ENCODE measurements around the gene FAM81A. TPM values are rescaled to one million over a fixed set of nuclear protein-coding genes. Genes with fewer than 3 reads are reported as not detected.

The FAM81A gene
- total and polyA plus RNA-seq, 5 experiments from 2014 or later, result 0.14 to 0.21 TPM; not detected in 3

- H3K27ac Mint-ChIP-seq, result peak overlapping the region in 1 of 10 donors; percentile 24
- POLR2A ChIA-PET, result no interaction called here
- peak overlapping the region; percentile 79 to 92 (median 88) for H3K4me3 Mint-ChIP-seq
- H3K9me3 Mint-ChIP-seq, result no peaks in the 10 kb centered on the region
- H3K27me3 Mint-ChIP-seq, result peaks cover 34 to 52% (median 38%) of the 10 kb centered on the region in 5 donors
- DNase-seq, result peak in 1 of 10 donors; percentile 1
- H3K4me1 Mint-ChIP-seq, result peaks cover 12 to 30% (median 18%) of the 10 kb centered on the region in 4 donors
- no peaks in the 10 kb centered on the region for H3K36me3 Mint-ChIP-seq
- no peak for ATAC-seq
Observed at GRCh38 chr15:59436774-59437141, 1.2 kb upstream of the FAM81A start.

- Mint-ChIP-seq H3K9me3 (no peaks in the 10 kb centered on the region), H3K4me3 (peak overlapping the region; percentile 79 to 92 (median 88)), H3K4me1 (peaks cover 12 to 32% (median 18%) of the 10 kb centered on the region in 4 donors), H3K27ac (peak overlapping the region in 6 of 10 donors; percentile 5 to 59 (median 19)), H3K36me3 (no peaks in the 10 kb centered on the region), H3K27me3 (peaks cover 31 to 53% (median 38%) of the 10 kb centered on the region in 5 donors)
- peak; percentile 11 to 24 for ATAC-seq
- no peak for DNase-seq
- POLR2A ChIA-PET, result no interaction called here
Observed at GRCh38 chr15:59437142-59437816, 707 bp upstream of the FAM81A start.

- POLR2A ChIA-PET, result no interaction called here
- Mint-ChIP-seq H3K27me3 (peaks cover 27 to 52% (median 40%) of the 10 kb centered on the region in 5 donors), H3K4me1 (peaks cover 12 to 37% (median 18%) of the 10 kb centered on the region in 4 donors), H3K27ac (no peak overlapping the region), H3K36me3 (no peaks in the 10 kb centered on the region), H3K4me3 (peak overlapping the region; percentile 69 to 85 (median 80)), H3K9me3 (no peaks in the 10 kb centered on the region)
- peak in 1 of 2 donors; percentile 5 for ATAC-seq
- peak in 1 of 10 donors; percentile 2 for DNase-seq
Observed at GRCh38 chr15:59438625-59439290, 772 bp downstream of the FAM81A start.

- peak overlapping the region in 1 of 10 donors; percentile 3 for H3K27ac Mint-ChIP-seq
- ATAC-seq, result no peak
- POLR2A ChIA-PET, result no interaction called here
- peaks cover 20 to 44% (median 34%) of the 10 kb centered on the region in 5 donors for H3K27me3 Mint-ChIP-seq
- no peaks in the 10 kb centered on the region for H3K36me3 Mint-ChIP-seq
- DNase-seq, result no peak
- peaks cover 12 to 37% (median 18%) of the 10 kb centered on the region in 4 donors for H3K4me1 Mint-ChIP-seq
- peak overlapping the region in 7 of 10 donors; percentile 35 to 85 (median 79) for H3K4me3 Mint-ChIP-seq
- H3K9me3 Mint-ChIP-seq, result no peaks in the 10 kb centered on the region
Observed at GRCh38 chr15:59439576-59439975, 1.6 kb downstream of the FAM81A start.

- no peak for DNase-seq
- Mint-ChIP-seq H3K4me1 (peaks cover 0 to 32% (median 8%) of the 10 kb centered on the region in 4 donors), H3K4me3 (no peak overlapping the region), H3K27me3 (peaks cover 2 to 14% (median 8%) of the 10 kb centered on the region in 5 donors), H3K27ac (no peak overlapping the region), H3K9me3 (no peaks in the 10 kb centered on the region), H3K36me3 (no peaks in the 10 kb centered on the region)
- POLR2A ChIA-PET, result no interaction called here
- ATAC-seq, result no peak
Observed at GRCh38 chr15:59443341-59444072, 5.5 kb downstream of the FAM81A start.

- Mint-ChIP-seq H3K9me3 (no peaks in the 10 kb centered on the region), H3K27me3 (peaks cover 2 to 14% (median 5%) of the 10 kb centered on the region in 5 donors), H3K4me1 (peaks cover 0 to 26% (median 5%) of the 10 kb centered on the region in 4 donors), H3K36me3 (no peaks in the 10 kb centered on the region), H3K27ac (no peak overlapping the region), H3K4me3 (no peak overlapping the region)
- ATAC-seq (no peak), DNase-seq (no peak)
- POLR2A ChIA-PET, result no interaction called here
Observed at GRCh38 chr15:59444081-59444835, 6.3 kb downstream of the FAM81A start.

- H3K27me3 Mint-ChIP-seq, result peaks cover 0 to 14% (median 4%) of the 10 kb centered on the region in 5 donors
- no peak for ATAC-seq
Observed at GRCh38 chr15:59444980-59445545, 7.1 kb downstream of the FAM81A start.

GRCh38 chr15:59446232-59446957 is 8.4 kb downstream of the FAM81A start:
- ATAC-seq (no peak), DNase-seq (no peak)
- Mint-ChIP-seq H3K9me3 (no peaks in the 10 kb centered on the region), H3K36me3 (no peaks in the 10 kb centered on the region), H3K27ac (no peak overlapping the region), H3K27me3 (peaks cover 0 to 5% (median 2%) of the 10 kb centered on the region in 5 donors), H3K4me1 (peaks cover 0 to 23% (median 3%) of the 10 kb centered on the region in 4 donors), H3K4me3 (no peak overlapping the region)
- POLR2A ChIA-PET, result no interaction called here

More at GRCh38 chr15:59444980-59445545, 7.1 kb downstream of the FAM81A start:
- DNase-seq, result no peak
- no peaks in the 10 kb centered on the region for H3K9me3 Mint-ChIP-seq
- POLR2A ChIA-PET, result no interaction called here
- H3K4me3 Mint-ChIP-seq, result no peak overlapping the region
- no peaks in the 10 kb centered on the region for H3K36me3 Mint-ChIP-seq
- H3K27ac Mint-ChIP-seq, result no peak overlapping the region
- peaks cover 0 to 26% (median 5%) of the 10 kb centered on the region in 4 donors for H3K4me1 Mint-ChIP-seq

- peaks cover 0 to 5% (median 2%) of the 10 kb centered on the region in 5 donors for H3K27me3 Mint-ChIP-seq
- ATAC-seq (no peak), DNase-seq (no peak)
- H3K27ac Mint-ChIP-seq, result peak overlapping the region in 1 of 10 donors; percentile 23
- no peaks in the 10 kb centered on the region for H3K9me3 Mint-ChIP-seq
- POLR2A ChIA-PET, result no interaction called here
- no peak overlapping the region for H3K4me3 Mint-ChIP-seq
- H3K36me3 Mint-ChIP-seq, result no peaks in the 10 kb centered on the region
- peaks cover 0 to 18% (median 3%) of the 10 kb centered on the region in 4 donors for H3K4me1 Mint-ChIP-seq
Observed at GRCh38 chr15:59447367-59447766, 9.4 kb downstream of the FAM81A start.

GRCh38 chr15:59448871-59449270 is 10.9 kb downstream of the FAM81A start:
- Mint-ChIP-seq H3K4me3 (no peak overlapping the region), H3K4me1 (peaks cover 0 to 13% (median 3%) of the 10 kb centered on the region in 4 donors), H3K9me3 (no peaks in the 10 kb centered on the region), H3K27ac (no peak overlapping the region), H3K27me3 (no peaks in the 10 kb centered on the region), H3K36me3 (no peaks in the 10 kb centered on the region)
- ATAC-seq, result no peak
- DNase-seq, result no peak
- POLR2A ChIA-PET, result no interaction called here

- Mint-ChIP-seq H3K4me1 (no peaks in the 10 kb centered on the region), H3K4me3 (no peak overlapping the region), H3K9me3 (no peaks in the 10 kb centered on the region), H3K27ac (no peak overlapping the region), H3K27me3 (peaks cover 0 to 2% (median 0%) of the 10 kb centered on the region in 5 donors), H3K36me3 (no peaks in the 10 kb centered on the region)
- no peak for ATAC-seq
- no peak for DNase-seq
- POLR2A ChIA-PET, result no interaction called here
Observed at GRCh38 chr15:59453474-59454215, 15.7 kb downstream of the FAM81A start.
